Smooth muscle cell (in vitro differentiated cells): ENCODE measurements around the gene ENO2. TPM values are rescaled to one million over a fixed set of nuclear protein-coding genes. Genes with fewer than 3 reads are reported as not detected.
A peak's percentile ranks its signal among the peaks of the same experiment; 100 is the strongest.
"Not testable (repeated sequence)": the region's sequence is repeated elsewhere in the genome, so short reads cannot be mapped to it uniquely, and the experiment has no call there.

ENCODE experiments used
- DNase-seq: peaks from one replicate; lab custom pipeline; 2025; ENCODE audit not compliant: unreplicated experiment; lab: John Stamatoyannopoulos, UW
- H2AFZ ChIP-seq: fragments of 200-600 bp; sonication (generic); 2 replicates; pipeline ENCODE4 v1.6.0; 2016; ENCODE audit warnings: antibody characterized with exemption, low read depth, mild to moderate bottlenecking
- H3F3A ChIP-seq: fragments of 200-600 bp; sonication (generic); 2 replicates; pipeline ENCODE4 v1.6.0; 2017; ENCODE audit warnings: antibody characterized with exemption, low read depth
- H3K27ac ChIP-seq: fragments of 200-600 bp; sonication (generic); 2 replicates; pipeline ENCODE4 v1.5.1; 2016; ENCODE audit warnings: low read depth, mild to moderate bottlenecking
- H3K27me3 ChIP-seq: fragments of 200-600 bp; sonication (generic); 2 replicates; pipeline ENCODE4 v1.6.1; 2016; ENCODE audit warnings: low read depth, mild to moderate bottlenecking
- H3K36me3 ChIP-seq: fragments of 200-600 bp; sonication (generic); 2 replicates; pipeline ENCODE4 v1.5.1; 2016; ENCODE audit warnings: low read depth
- H3K4me1 ChIP-seq: fragments of 200-600 bp; sonication (generic); 2 replicates; pipeline ENCODE4 v1.5.1; 2016; ENCODE audit warnings: low read depth
- H3K4me2 ChIP-seq: fragments of 200-600 bp; sonication (generic); 2 replicates; pipeline ENCODE4 v1.6.0; 2016; ENCODE audit warnings: mild to moderate bottlenecking
- H3K4me3 ChIP-seq: fragments of 200-600 bp; sonication (generic); 2 replicates; pipeline ENCODE4 v1.5.1; 2016; ENCODE audit warnings: mild to moderate bottlenecking
- H3K79me2 ChIP-seq: fragments of 200-600 bp; sonication (generic); 2 replicates; pipeline ENCODE4 v1.6.0; 2016; ENCODE audit warnings: low read depth, mild to moderate bottlenecking
- H3K9ac ChIP-seq: fragments of 200-600 bp; sonication (generic); 2 replicates; pipeline ENCODE4 v1.6.0; 2016; ENCODE audit warnings: low read depth
- H3K9me3 ChIP-seq: fragments of 200-600 bp; sonication (generic); replicated peaks from 2 replicates; pipeline ENCODE4 v1.5.1; 2016; ENCODE audit warnings: low read depth
- H4K20me1 ChIP-seq: fragments of 200-600 bp; sonication (generic); 2 replicates; pipeline ENCODE4 v1.6.0; 2016; ENCODE audit warnings: low read depth
- CTCF ChIP-seq: fragments of 200-600 bp; sonication (generic); IDR thresholded peaks from 2 replicates; pipeline ENCODE4 v1.5.1; 2017; ENCODE audit warnings: borderline replicate concordance, mild to moderate bottlenecking, antibody characterized with exemption; ENCODE audit not compliant: insufficient read depth, poor library complexity, severe bottlenecking
- WGBS: methylation state at CpG from one replicate; pipeline ENCODE4 v1.1.7; 2016; ENCODE audit warnings: low lambda C conversion rate; 5-methylcytosine and 5-hydroxymethylcytosine counted together
- polyA plus RNA-seq: library from polyadenylated mRNA; unstranded; fragments of >200 nt; fragmentation: Nextera tagmentation; extraction: Ambion mirVana; gene quantifications from 2 replicates; pipeline ENCODE4 v1.2.1, GENCODE V29; 2016
- total RNA-seq: library from RNA; depleted of rRNA; stranded (reverse); fragments of >200 nt; gene quantifications from 2 replicates; pipeline ENCODE4 v1.2.3, GENCODE V29; 2014

ENO2 gene
- total and polyA plus RNA-seq, 2 experiments from 2014 or later = 52.5 to 105 TPM

- Histone ChIP-seq H3K27ac (peak overlapping the region; percentile 83), H3K9ac (no peak overlapping the region), H2AFZ (peak overlapping the region; percentile 81), H3K4me3 (peak overlapping the region; percentile 77), H3K9me3 (no peaks in the 10 kb centered on the region), H3K4me1 (peaks cover 10% of the 10 kb centered on the region), H3K27me3 (no peaks in the 10 kb centered on the region), H4K20me1 (no peaks in the 10 kb centered on the region), H3F3A (no peaks in the 10 kb centered on the region), H3K79me2 (no peaks in the 10 kb centered on the region), H3K36me3 (no peaks in the 10 kb centered on the region), H3K4me2 (peak overlapping the region; percentile 98)
- no peak for DNase-seq
- no peak for TF ChIP-seq CTCF
- 84% methylated on average over 1 of the region's 1 CpG for WGBS
Observed at GRCh38 chr12:6903722-6904121, 10.7 kb upstream of the ENO2 start.

GRCh38 chr12:6904280-6905276 is 9.8 kb upstream of the ENO2 start, which contains the start of gene LRRC23:
TSS of gene LRRC23 (plus strand) at chr12:6904822. CDS start at chr12:6905634, 812 bp downstream.
- H3K79me2 ChIP-seq = no peaks in the 10 kb centered on the region

GRCh38 chr12:6905414-6906040 is 8.9 kb upstream of the ENO2 start:
- no peaks in the 10 kb centered on the region for H3K36me3 ChIP-seq
- TF ChIP-seq CTCF = no peak
- H3K4me2 ChIP-seq = peak overlapping the region; percentile 98
- H3K27ac ChIP-seq = peak overlapping the region; percentile 83
- no peaks in the 10 kb centered on the region for H4K20me1 ChIP-seq
- WGBS = 61% methylated on average over 5 of the region's 5 CpGs
- peaks cover 10% of the 10 kb centered on the region for H3K4me1 ChIP-seq
- H2AFZ ChIP-seq = no peak overlapping the region
- no peaks in the 10 kb centered on the region for H3F3A ChIP-seq
- H3K9me3 ChIP-seq = no peaks in the 10 kb centered on the region
- no peaks in the 10 kb centered on the region for H3K27me3 ChIP-seq
- DNase-seq = no peak
- peak overlapping the region; percentile 77 for H3K4me3 ChIP-seq
- H3K9ac ChIP-seq = peak overlapping the region; percentile 95
- no peaks in the 10 kb centered on the region for H3K79me2 ChIP-seq

More at GRCh38 chr12:6904280-6905276, 9.8 kb upstream of the ENO2 start, which contains the start of gene LRRC23:
- H2AFZ ChIP-seq = peak within 1 kb of the TSS; percentile 81
- peak within 1 kb of the TSS; percentile 98 for H3K4me2 ChIP-seq
- no peak for TF ChIP-seq CTCF
- no peaks in the 10 kb centered on the region for H4K20me1 ChIP-seq
- no peaks in the 10 kb centered on the region for H3F3A ChIP-seq
- H3K4me3 ChIP-seq = peak within 1 kb of the TSS; percentile 77
- peak within 1 kb of the TSS; percentile 83 for H3K27ac ChIP-seq
- H3K27me3 ChIP-seq = no peaks in the 10 kb centered on the region
- H3K9me3 ChIP-seq = no peaks in the 10 kb centered on the region
- H3K36me3 ChIP-seq = no peaks in the 10 kb centered on the region
- WGBS = 7% methylated on average over 34 of the region's 34 CpGs
- H3K9ac ChIP-seq = peak within 1 kb of the TSS; percentile 95
- H3K4me1 ChIP-seq = peaks cover 10% of the 10 kb centered on the region
- peak; percentile 73 for DNase-seq

GRCh38 chr12:6908141-6908540 is 6.2 kb upstream of the ENO2 start:
- not testable (repeated sequence) for H3K27me3 ChIP-seq, H3K9ac ChIP-seq, H3K4me2 ChIP-seq, H3K9me3 ChIP-seq, H4K20me1 ChIP-seq, H3F3A ChIP-seq, H3K4me3 ChIP-seq, H3K36me3 ChIP-seq, H2AFZ ChIP-seq, DNase-seq, H3K27ac ChIP-seq, H3K79me2 ChIP-seq
- H3K4me1 ChIP-seq = peaks cover 10% of the 10 kb centered on the region
- WGBS = 97% methylated on average over 11 of the region's 11 CpGs
